Stimulated activated CD4-positive, alpha-beta T cell treated with anti-CD3 and anti-CD28 coated beads, Interleukin-1b, Interleukin-23, amount 100 ng/mL, for 24 hours (primary cell): ENCODE data around the gene RIN2.
"Not testable (repeated sequence)": the region's sequence is repeated elsewhere in the genome, so short reads cannot be mapped to it uniquely, and the experiment has no call there.

Experiments
- DNase-seq, 4 experiments: peaks; one replicate each; pipeline ENCODE4 v3.0.0-alpha.2; 2020; ENCODE audit warnings: low read depth in 4 of 4, low spot score in 1 of 4

Gene RIN2

DNA sequence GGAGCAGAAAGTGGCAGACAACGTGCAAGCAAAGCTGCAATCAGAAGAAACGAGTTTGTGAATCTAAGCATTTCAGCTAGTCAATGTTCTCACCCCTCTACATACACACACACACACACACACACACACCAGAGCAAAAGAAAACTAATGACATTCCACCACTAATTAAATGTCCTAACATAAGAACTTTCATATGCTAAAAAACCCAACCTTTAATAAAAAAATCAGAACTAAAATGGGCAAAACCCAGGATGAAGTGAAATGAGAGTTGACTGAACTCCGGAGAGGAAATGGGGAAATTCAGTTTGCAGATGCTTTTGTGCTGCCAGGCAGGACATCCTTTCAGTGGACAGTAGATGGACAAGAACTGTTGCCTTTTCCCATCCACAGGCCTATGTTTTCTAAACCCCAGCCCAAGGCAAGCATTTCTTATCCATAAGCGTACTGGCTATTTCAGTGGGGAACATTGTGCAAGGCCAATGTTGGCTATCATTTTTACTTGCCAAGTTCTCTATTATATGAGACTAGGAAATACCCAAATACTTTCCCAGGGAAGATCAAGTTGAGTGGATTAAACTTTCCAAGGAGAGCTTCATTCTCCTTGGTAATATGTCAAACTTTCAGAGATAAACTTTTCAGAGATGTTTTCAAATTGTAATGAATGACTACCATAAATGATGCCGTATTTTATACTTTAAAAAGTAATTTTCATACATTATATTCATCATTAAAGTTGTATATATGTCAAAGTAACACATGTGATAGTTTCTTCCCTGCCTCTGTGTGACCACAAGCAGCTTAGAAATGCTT, 27.3 kb downstream of the RIN2 start:
- DNase-seq = no peak

DNA sequence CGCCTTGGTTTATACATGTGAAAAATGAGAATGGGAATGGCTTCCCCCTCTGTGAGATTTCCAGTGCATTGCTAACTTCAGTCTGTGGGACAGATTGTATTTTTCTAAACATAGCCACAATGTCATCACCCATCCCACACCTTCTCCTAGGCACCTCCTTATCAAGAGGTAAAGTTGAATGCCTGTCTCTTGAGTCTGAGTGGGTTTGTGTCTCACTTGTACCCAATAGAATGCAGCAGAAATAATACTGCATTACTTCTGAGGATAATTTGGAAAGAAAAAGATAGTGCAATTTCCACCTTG, 27.9 kb downstream of the RIN2 start:
- no peak for DNase-seq

DNA sequence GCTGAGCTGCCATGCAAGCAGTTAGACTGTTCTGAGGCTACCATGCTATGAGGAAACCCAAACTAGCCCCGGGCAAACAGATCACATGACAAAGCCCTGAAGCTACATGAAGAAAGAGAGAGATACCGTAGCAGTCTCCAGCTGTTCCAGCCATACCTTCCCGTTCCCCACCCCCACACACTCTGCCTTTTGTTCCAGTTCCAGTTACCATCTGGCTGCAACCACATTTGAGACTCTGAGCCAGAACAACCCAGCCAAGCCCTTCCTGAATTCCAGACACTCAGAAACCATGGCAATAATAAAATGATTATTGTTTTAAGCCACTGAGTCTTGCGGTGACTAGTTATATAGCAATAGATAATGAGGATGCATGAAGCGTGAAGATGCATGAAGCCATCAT, 28.3 kb downstream of the RIN2 start:
- no peak for DNase-seq

DNA sequence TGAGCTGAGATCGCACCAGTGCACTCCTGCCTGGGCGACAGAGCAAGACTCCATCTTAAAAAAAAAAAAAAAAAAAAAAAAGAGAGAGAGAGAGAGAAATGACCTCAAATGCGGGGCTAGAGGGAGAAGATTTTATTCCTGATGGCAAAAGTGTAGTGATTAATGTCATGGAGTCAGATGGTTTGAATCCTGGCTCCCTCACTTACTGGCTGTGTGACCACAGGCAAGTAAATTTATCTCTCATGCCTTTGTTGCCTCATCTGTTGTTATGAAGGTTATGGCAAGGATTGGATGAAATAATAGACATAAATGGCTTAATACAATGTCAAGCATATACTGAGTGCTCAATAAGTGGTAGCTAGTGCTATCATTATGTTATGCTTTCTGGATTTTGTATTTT, 29.3 kb downstream of the RIN2 start:
- no peak for DNase-seq

DNA sequence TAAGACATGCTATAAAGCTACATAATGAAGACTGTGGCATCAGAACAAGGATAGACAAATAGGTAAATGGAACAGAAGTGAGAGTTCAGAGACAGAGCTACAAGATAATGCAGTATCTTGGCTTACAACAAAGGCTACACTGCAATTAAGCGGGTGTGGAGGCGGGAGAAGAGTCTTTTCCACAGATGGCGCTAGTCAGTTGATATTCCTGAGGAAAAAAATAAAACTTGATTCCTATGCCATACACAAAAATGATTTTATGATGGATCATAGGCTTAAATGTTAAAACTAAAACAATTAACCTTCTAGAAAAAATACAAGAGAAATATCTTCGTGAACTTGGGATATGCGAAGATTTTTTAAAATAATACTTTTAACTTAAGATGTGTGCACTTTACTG, 31.0 kb downstream of the RIN2 start:
- DNase-seq = no peak

DNA sequence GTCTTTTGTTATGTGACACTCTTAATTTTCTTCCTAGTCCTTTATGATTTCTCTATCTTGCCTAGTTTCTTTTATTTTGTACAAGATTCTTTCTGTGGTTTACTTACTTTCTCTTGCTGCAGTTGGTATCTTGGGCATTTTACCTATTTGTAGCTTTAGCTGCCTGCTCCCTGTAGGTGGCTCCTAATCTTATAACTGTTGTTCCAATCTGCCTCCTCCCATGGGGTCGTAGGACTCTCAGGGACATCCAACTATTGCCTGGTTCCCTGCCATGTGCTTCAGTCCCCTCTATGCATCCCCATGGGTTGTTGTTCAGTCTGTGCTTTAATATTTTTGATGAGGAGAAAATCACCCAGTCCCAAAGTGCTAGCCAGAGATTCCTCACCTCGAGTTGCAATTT, 31.4 kb downstream of the RIN2 start:
- no peak for DNase-seq

DNA sequence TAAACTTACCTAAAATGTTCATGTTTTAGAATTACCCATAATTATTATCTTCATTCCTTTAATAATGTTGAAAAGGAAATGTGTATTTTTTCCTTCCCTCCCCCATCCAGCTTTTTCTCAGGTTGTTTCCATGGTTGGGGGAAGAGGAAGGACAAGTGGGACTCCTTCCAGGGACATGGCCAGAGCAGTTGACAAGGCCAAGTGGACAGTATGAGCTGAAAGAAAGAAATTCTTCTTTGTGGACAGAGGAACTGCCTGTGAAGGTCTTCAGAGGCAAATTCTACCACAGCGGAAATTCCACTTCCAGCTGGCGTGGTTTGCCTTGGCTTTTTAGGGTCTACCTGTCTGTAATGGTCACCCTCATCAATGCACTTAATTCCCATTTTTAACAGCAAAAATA, 33.8 kb downstream of the RIN2 start:
- DNase-seq = no peak

DNA sequence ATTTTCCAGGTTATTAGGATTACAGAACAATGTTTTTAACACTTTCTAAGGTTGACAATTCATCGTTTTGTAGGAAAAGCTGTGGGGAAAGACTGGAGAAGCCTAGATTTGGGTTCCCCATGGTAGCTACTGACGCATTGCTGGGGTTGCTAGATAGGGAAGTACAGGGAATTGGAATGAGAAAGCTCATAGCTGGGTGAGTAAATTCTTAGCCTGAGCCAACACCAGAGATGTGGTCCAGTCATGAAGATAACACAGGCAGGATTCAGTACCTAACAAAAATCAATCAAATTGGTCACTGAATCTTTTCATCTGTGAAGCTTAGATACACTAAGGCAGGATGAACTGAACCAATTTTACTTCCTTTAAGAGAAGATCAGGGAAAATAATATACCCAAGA, 35.7 kb downstream of the RIN2 start:
- no peak for DNase-seq

DNA sequence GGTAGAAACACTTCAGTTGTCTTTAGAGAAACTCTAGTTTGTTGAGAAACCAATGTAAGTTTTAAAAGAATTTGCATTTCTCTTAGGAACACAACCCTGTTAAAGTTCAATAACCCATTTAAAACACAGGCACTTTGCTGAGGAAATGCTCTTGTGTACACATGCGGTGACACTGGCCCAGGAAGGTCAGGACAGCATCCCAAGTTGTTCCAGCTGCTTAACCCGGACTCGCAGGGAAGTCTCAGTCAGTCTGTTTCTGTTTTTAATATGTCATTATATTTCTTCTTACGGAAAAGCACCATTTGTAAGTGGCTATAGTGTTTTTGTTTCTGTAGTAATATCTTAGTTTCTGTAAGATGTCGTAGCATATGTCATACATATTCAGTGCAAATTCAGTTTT, 36.9 kb downstream of the RIN2 start:
- no peak for DNase-seq

DNA sequence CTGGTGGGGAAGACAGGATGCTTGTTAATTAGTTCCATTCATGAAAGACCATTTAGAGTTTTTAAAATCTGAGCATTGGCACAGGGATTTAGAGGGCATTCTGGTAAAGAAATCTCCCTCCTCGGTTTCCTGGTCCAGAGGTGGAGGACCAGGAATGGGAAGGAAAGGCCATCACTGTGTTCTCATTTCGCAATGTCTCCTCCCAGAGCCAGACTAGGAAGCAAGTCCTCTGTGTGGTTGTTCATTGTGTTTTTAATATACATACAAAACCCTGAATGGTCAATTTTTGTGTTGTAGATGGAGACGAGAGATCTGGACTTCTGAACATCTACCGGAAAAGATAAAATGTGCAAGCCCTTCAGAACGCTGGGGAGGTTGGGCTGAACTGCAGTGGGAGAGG, 41.3 kb downstream of the RIN2 start:
- DNase-seq = no peak

DNA sequence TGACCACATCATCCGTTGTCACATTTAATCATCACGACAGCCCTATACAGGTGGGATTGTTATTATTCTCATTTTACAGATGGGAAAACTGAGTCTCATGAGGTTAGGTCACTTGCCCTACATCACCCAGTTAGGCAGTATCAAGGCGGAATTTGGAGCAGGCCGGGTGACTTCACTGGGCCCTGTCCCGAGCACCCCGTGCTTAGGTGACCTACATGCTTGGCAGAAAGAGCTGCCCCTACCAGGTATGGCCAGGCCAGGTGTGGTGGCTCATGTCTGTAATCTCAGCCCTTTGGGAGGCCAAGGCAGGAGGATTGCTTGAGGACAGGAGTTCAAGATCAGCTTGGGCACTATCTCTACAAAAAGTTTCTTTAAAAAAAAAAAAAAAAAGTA, 44.0 kb downstream of the RIN2 start:
- no peak for DNase-seq

DNA sequence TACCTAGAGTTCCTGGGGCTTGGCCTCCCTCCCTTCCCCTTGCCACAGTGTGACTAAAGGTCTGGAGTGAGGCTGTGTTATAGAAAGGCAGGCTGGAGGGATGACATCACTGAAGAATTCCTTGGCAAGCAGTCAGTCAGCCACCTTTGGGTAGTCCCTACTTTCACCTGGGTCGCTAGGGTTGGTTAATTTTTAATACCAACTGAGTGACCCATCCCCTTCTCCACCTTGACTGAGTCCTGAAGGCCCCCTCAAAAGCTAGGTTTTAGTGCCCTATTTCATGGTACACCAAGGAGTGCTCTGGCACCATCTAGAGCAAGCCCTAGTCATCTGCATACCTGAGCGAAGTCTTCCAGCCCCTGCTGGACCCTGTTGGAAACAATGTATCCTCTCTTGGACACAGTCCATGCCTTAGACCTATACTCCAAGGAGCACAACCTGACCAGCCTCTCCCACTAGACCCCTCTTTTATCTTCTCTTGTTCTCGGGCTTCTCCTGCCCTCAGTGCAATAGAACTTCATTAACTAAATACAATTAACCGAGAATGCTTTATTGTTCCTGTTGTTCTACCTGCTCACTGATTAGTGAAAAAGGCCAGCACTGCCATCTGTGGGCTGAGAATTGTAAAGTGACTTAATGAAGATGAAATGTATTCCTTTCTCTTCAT, 44.6 kb downstream of the RIN2 start:
- DNase-seq = no peak

DNA sequence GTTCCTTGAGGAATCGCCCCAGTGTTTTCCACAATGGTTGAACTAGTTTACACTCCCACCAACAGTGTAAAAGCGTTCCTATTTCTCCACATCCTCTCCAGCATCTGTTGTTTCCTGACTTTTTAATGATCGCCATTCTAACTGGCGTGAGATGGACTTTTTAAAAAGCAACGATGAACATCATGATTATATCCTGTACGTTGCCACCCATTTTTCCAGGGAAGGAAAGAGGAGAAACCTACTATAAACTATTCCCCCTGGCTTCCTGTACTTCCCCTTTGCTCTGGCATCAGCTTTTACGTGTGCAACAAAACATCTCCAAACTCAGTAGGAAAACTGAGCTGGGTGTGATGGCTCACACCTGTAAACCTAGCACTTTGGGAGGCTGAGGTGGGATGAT, 48.2 kb downstream of the RIN2 start:
- DNase-seq = not testable (repeated sequence)

DNA sequence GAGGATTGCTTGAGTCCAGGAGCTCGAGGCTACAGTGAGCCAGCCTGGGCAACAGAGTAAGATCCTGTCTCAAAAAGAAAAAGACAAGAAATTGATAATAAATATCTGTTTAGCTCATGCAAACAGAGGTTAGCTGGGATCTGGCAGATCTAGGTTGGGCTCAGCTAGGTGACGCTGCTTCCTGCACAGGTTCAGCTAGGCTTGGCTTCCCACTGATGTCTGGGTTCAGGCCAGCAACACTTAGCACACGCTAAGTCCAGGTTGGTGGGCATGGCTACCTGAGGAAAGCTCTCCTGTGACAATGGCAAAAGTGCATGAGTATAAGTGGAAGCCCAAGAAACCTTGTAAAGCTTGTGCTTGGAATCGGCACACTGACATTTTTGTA, 48.7 kb downstream of the RIN2 start:
- DNase-seq = no peak

DNA sequence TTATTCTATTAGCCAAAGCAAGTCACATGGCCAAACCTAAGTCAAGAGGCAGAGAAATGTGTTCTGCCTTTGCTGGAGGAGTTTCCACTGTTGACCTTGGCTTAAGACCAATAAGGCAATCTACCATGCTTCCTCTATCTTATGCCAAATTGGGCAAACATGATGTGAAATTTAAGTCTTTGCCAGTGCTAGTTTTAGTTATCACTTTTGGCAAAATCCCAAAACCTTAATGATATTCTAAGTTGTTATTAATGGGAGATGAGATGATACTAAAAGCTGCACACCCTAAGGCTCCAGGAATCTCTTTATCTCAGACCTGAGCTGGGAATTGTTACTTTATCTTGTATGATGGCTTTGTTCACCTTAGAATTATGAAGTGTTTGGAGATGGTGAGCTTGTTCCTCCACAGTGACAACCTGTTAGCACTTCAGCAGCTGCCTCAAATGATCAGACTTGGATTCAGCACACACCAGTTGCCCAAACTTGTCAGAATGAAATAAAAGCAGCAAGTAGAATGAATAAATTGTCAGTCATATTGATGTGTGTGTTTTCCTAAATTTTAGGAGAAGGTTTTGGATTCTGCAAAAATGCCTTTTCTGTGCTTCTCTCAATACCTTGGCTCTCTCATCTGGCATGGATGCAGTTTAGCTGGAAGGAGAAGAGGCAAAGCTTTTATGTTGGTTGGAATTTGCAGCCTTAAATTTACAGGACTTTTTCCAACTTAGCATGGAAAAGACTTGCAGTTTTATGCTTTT, 49.3 kb downstream of the RIN2 start:
- DNase-seq = no peak
